Measurements from ENCODE around the gene ATRNL1.

DNA sequence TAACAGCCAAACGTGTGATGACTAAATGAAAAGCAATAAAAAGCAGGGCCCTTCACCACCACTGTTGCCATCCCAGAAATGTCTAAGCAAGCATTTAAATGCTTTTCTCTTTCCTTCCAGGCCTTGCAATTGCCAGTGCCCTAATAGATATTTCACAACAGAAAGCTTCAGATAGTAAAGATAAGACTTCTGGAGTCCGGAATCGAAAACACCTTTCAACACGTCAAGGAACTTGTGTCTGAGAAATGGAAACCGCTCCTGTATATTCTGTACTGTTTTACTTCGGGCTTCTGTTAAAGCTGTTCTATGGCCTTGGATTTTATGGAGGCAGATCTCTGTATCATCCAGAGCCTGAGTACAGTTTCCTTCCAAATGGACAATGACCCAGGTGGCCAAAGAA is 851.4 kb downstream of the ATRNL1 start:
- TF ChIP-seq EZH2phosphoT487 (IDR thresholded peaks at IDR 0.05; ENCODE audit: insufficient read depth, low read depth): no peak
- no peak for TF ChIP-seq EZH2 (IDR thresholded peaks at IDR 0.05; ENCODE audit: insufficient read depth, poor library complexity, severe bottlenecking)
